GM20000 (cell line): ENCODE measurements around the gene FMO5.
"Not testable (repeated sequence)": the region's sequence is repeated elsewhere in the genome, so short reads cannot be mapped to it uniquely, and the experiment has no call there.

ENCODE experiments used
- DNase-seq: peaks from one replicate; pipeline ENCODE4 v3.0.0; 2012; ENCODE audit warnings: low spot score
- CTCF ChIP-seq: IDR thresholded peaks from 2 replicates; pipeline ENCODE4 v1.5.1; 2012; ENCODE audit warnings: mild to moderate bottlenecking, control low read depth; ENCODE audit errors: extremely low read depth, missing control alignments

Gene FMO5

GRCh38 chr1:147201786-147202185, 23.4 kb downstream of the FMO5 start:
- no peak for TF ChIP-seq CTCF
- DNase-seq = no peak

- no peak for DNase-seq
- TF ChIP-seq CTCF = no peak
Observed at GRCh38 chr1:147201276-147201675, 23.9 kb downstream of the FMO5 start.

- not testable (repeated sequence) for DNase-seq
Observed at GRCh38 chr1:147197324-147197723, 27.8 kb downstream of the FMO5 start.

- DNase-seq = no peak
- TF ChIP-seq CTCF = no peak
Observed at GRCh38 chr1:147189514-147189913, 35.6 kb downstream of the FMO5 start.

GRCh38 chr1:147185432-147185831, 39.7 kb downstream of the FMO5 start:
- DNase-seq = no peak
- no peak for TF ChIP-seq CTCF

- DNase-seq = no peak
Observed at GRCh38 chr1:147177611-147178380, 47.3 kb downstream of the FMO5 start.

GRCh38 chr1:147172168-147173016, 52.7 kb downstream of the FMO5 start, which contains the start of gene PRKAB2:
Gene PRKAB2, minus strand, starts transcription at chr1:147172470. Its CDS starts 326 bp downstream, at chr1:147172144.
- DNase-seq = peak; percentile 96
- peak; percentile 92 for TF ChIP-seq CTCF

More at GRCh38 chr1:147177611-147178380, 47.3 kb downstream of the FMO5 start:
- TF ChIP-seq CTCF = no peak
